Sigmoid colon (tissue), 7 donors: ENCODE data around the gene SLC35A2. TPM values are rescaled to one million over a fixed set of nuclear protein-coding genes. Genes with fewer than 3 reads are reported as not detected.
"Not testable (repeated sequence)": the region's sequence is repeated elsewhere in the genome, so short reads cannot be mapped to it uniquely, and the experiment has no call there.

Experiments
- DNase-seq: peaks from one replicate; pipeline ENCODE4 v3.0.0-alpha.2; 2019
- H3K27ac ChIP-seq, 4 donors: fragments of 200-600 bp; sonication (generic); one replicate each; pipeline ENCODE4 v1.5.1; 2016 to 2019; ENCODE audit warnings: mild to moderate bottlenecking in 1 of 4
- H3K27me3 ChIP-seq, 3 donors: fragments of 200-600 bp; sonication (generic); one replicate each; pipeline ENCODE4 v1.5.1; 2019; ENCODE audit warnings: mild to moderate bottlenecking in 1 of 3
- H3K36me3 ChIP-seq, 4 donors: fragments of 200-600 bp; sonication (generic); one replicate each; pipeline ENCODE4 v1.5.1; 2016 to 2019
- H3K4me1 ChIP-seq, 4 donors: fragments of 200-600 bp; sonication (generic); one replicate each; pipeline ENCODE4 v1.5.1; 2017 to 2019
- H3K4me3 ChIP-seq, 4 donors: fragments of 200-600 bp; sonication (generic); one replicate each; pipeline ENCODE4 v1.5.1; 2017 to 2019; ENCODE audit warnings: mild to moderate bottlenecking in 2 of 4, moderate library complexity in 1 of 4
- H3K9me3 ChIP-seq, 4 donors: fragments of 200-600 bp in 3 of 4; sonication (generic) in 3 of 4; one replicate each; pipeline versions ENCODE4 v1.5.1 to v1.6.1; 2013 to 2019
- EP300 ChIP-seq, 4 donors: sonication (generic); formaldehyde crosslinking; IDR thresholded peaks; one replicate each; pipeline ENCODE4 v1.6.1; 2017; ENCODE audit warnings: antibody characterized with exemption in 4 of 4
- POLR2A ChIP-seq, 2 donors: fragments of 450-650 bp; IDR thresholded peaks; one replicate each; pipeline ENCODE4 v1.6.1; 2016; ENCODE audit warnings: antibody characterized with exemption in 2 of 2, mild to moderate bottlenecking in 2 of 2, moderate library complexity in 2 of 2
- POLR2AphosphoS5 ChIP-seq, 4 donors: sonication (generic); formaldehyde crosslinking; IDR thresholded peaks; one replicate each; pipeline ENCODE4 v1.6.1; 2017; ENCODE audit warnings: antibody characterized with exemption in 4 of 4
- WGBS, 2 donors: extraction: QIAGEN DNeasy Blood & Tissue Kit; methylation state at CpG; one replicate each; pipeline ENCODE4 v1.1.7; 2013; 5-methylcytosine and 5-hydroxymethylcytosine counted together
- intact Hi-C: fragments of 100-400 bp; cut with DNase I; formaldehyde crosslinking; loops from one replicate; pipeline ENCODE4 v1.15.1; 2023
- polyA plus RNA-seq, 3 donors: library from polyadenylated mRNA; stranded (reverse); fragments of 200-250 nt; gene quantifications; one replicate each; pipeline ENCODE4 v1.2.3, GENCODE V29; 2013
- small RNA-seq, 3 donors: library from RNA; depleted of rRNA; stranded (forward); fragments of <200 nt; gene quantifications; one replicate each; pipeline ENCODE3, GENCODE V24; 2016
- total RNA-seq, 4 donors: library from RNA; depleted of rRNA; stranded (reverse); fragments of >200 nt; gene quantifications; one replicate each; pipeline ENCODE4 v1.1.0, GENCODE V29; 2016
- TF ChIP-seq, protein P1 (sequence below), 4 experiments: fragments of 450-650 bp in 3 of 4; fragments of 200-600 bp in 1 of 4; IDR thresholded peaks; one replicate each; pipeline ENCODE4 v1.5.1; 2016 to 2019; ENCODE audit warnings: antibody characterized with exemption in 4 of 4, mild to moderate bottlenecking in 3 of 4, moderate library complexity in 2 of 4
- donor health status: healthy with polysubstance abuse.
- donor health status: Bipolar disorder and iron deficiency.
- donor health status: healthy.

Gene SLC35A2
- total and polyA plus RNA-seq, 7 donors: 5.6 to 43.9 (median 6.4) TPM

DNA sequence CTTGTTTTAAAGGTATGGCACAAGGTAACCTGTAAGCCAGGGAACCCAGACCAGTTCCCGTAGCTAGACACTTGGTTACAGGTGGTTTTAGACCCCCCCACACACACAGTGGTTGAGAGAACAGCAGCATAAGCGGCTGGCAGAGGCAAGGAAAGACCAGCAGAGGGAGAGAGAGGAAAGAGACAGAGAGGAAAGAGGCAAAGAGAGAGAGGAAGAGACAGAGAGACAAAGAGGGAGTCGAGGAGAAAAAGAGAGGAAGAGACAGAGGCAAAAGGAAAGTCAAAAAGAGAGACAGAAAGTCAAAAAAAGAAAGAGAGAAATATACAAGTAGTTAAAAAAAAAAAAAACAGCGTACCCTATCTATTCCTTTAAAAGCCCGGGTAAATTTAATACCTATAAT, 56.5 kb downstream of the SLC35A2 start:
- H3K27ac ChIP-seq: no peak overlapping the region
- TF ChIP-seq, protein P1, sequence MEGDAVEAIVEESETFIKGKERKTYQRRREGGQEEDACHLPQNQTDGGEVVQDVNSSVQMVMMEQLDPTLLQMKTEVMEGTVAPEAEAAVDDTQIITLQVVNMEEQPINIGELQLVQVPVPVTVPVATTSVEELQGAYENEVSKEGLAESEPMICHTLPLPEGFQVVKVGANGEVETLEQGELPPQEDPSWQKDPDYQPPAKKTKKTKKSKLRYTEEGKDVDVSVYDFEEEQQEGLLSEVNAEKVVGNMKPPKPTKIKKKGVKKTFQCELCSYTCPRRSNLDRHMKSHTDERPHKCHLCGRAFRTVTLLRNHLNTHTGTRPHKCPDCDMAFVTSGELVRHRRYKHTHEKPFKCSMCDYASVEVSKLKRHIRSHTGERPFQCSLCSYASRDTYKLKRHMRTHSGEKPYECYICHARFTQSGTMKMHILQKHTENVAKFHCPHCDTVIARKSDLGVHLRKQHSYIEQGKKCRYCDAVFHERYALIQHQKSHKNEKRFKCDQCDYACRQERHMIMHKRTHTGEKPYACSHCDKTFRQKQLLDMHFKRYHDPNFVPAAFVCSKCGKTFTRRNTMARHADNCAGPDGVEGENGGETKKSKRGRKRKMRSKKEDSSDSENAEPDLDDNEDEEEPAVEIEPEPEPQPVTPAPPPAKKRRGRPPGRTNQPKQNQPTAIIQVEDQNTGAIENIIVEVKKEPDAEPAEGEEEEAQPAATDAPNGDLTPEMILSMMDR (IDR thresholded peaks at IDR 0.05): no peak
- TF ChIP-seq EP300 (IDR thresholded peaks at IDR 0.05) (no peak), POLR2AphosphoS5 (IDR thresholded peaks at IDR 0.05) (no peak), POLR2A (IDR thresholded peaks at IDR 0.05) (no peak)
- H3K27me3 ChIP-seq: no peaks in the 10 kb centered on the region
- no peaks in the 10 kb centered on the region for H3K9me3 ChIP-seq
- intact Hi-C loops: no loop called here
- no peak overlapping the region for H3K4me3 ChIP-seq
- 22 to 47% methylated on average over 5 of the region's 5 CpGs for WGBS, 2 donors
- no peaks in the 10 kb centered on the region for H3K4me1 ChIP-seq
- no peaks in the 10 kb centered on the region for H3K36me3 ChIP-seq
- DNase-seq: no peak

DNA sequence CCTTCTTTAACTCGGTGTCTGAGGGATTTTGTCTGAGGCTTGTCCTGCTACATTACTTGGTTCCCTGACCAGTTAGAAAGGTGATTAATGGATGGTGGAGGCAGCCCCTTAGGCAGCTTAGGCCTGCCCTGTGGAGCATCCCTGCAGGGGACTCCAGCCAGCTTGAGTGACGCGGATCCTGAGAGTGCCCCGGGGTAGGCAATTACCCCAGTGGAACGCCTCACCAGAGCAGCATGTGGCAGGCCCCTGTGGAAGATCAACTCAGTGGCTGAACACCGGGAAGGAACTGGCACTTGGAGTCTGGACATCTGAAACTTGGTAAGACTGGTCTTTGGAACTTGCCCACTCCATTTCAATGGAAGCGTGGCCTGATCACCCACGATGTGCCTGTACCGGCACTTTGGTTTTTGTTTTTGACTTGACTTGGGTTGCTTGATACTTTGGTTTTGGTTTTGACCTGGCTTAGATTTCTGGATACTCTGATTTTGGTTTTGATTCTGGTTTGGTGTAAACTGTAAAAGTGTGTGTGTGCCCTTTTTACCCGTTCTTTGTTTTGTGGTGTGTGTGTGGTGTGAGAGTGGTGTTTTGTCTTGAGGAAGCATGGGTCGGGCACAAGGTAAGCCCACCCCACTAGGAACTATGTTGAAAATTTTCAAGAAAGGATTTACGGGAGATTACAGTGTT, 57.2 kb downstream of the SLC35A2 start:
- H3K36me3 ChIP-seq, H3K4me3 ChIP-seq, H3K4me1 ChIP-seq, H3K27ac ChIP-seq, H3K9me3 ChIP-seq, DNase-seq, H3K27me3 ChIP-seq, intact Hi-C loops: not testable (repeated sequence)
- WGBS, 2 donors: 93% methylated on average over 12 of the region's 12 CpGs

DNA sequence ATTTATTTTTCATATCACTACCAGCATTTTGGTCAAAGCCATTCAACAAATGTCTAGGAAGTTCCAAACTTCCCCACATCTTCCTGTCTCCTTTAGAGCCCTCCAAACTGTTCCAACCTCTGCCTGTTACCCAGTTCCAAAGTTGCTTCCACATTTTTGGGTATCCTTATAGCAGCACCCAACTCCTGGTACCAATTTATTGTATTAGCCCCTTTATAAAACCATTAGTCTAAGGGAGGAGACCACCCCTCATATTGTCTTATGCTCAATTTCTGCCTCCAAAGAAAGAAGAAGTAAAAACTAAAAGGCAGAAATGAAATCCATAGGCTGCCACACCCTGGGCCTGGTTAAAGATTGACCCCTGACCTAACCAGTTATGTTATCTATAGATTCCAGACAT, 58.0 kb downstream of the SLC35A2 start:
- H3K4me3 ChIP-seq, H3K9me3 ChIP-seq, H3K27ac ChIP-seq, DNase-seq, H3K4me1 ChIP-seq, intact Hi-C loops, H3K27me3 ChIP-seq, H3K36me3 ChIP-seq: not testable (repeated sequence)

Small RNAs within 50 kb of the gene (small RNA-seq; reads per million reads assigned to genes)
- gene RNU6-722P: 0 reads per million in 3 donors

Other genes with a start within 250 kb of the SLC35A2 start
- 1 to 10 TPM; 3.0 to 6.1 (median 4.7) TPM for gene WAS, start 227.8 kb downstream of the SLC35A2 start, total RNA-seq
- 10 to 100 TPM in 1 of 3 donors, 1 to 10 TPM in 2; 3.0 to 23.5 (median 3.7) TPM for gene WAS, start 227.8 kb downstream of the SLC35A2 start, polyA plus RNA-seq
- gene SUV39H1, start 214.9 kb downstream of the SLC35A2 start, total RNA-seq: 1 to 10 TPM; 3.0 to 4.6 (median 3.7) TPM
- gene SUV39H1, start 214.9 kb downstream of the SLC35A2 start, polyA plus RNA-seq: 1 to 10 TPM; 1.8 to 8.5 (median 2.8) TPM
- not detected for gene GLOD5, start 149.9 kb downstream of the SLC35A2 start, total RNA-seq
- gene GLOD5, start 149.9 kb downstream of the SLC35A2 start, polyA plus RNA-seq: 10 to 100 TPM in 2 of 3 donors, 1 to 10 TPM in 1; 7.5 to 22.7 (median 10.8) TPM
- not detected for gene GATA1, start 125.1 kb downstream of the SLC35A2 start, total RNA-seq
- not detected for gene GATA1, start 125.1 kb downstream of the SLC35A2 start, polyA plus RNA-seq
- gene HDAC6, start 109.6 kb downstream of the SLC35A2 start, total RNA-seq: 100 to 1,000 TPM in 2 of 4 donors, 10 to 100 TPM in 2; 39.6 to 110 (median 78.3) TPM
- gene HDAC6, start 109.6 kb downstream of the SLC35A2 start, polyA plus RNA-seq: 10 to 100 TPM; 22.2 to 69.9 (median 25.2) TPM
- not detected for gene ERAS, start 85.1 kb downstream of the SLC35A2 start, total RNA-seq
- gene ERAS, start 85.1 kb downstream of the SLC35A2 start, polyA plus RNA-seq: under 1 TPM in 1 of 3 donors, not detected in 2; 0.12 TPM
- gene PCSK1N, start 76.0 kb downstream of the SLC35A2 start, total RNA-seq: 10 to 100 TPM in 3 of 4 donors, 1 to 10 TPM in 1; 4.1 to 25.7 (median 21.4) TPM
- gene PCSK1N, start 76.0 kb downstream of the SLC35A2 start, polyA plus RNA-seq: 1 to 10 TPM; 2.3 to 6.9 (median 6.0) TPM
- 10 to 100 TPM; 37.7 to 59.6 (median 45.7) TPM for gene TIMM17B, start 13.9 kb downstream of the SLC35A2 start, total RNA-seq
- 10 to 100 TPM; 38.4 to 63.1 (median 53.4) TPM for gene TIMM17B, start 13.9 kb downstream of the SLC35A2 start, polyA plus RNA-seq
- 100 to 1,000 TPM in 2 of 4 donors, 10 to 100 TPM in 2; 83.1 to 103 (median 94.9) TPM for gene PQBP1, start 13.7 kb downstream of the SLC35A2 start, total RNA-seq
- 10 to 100 TPM; 65.0 to 80.8 (median 77.5) TPM for gene PQBP1, start 13.7 kb downstream of the SLC35A2 start, polyA plus RNA-seq
- 1 to 10 TPM; 2.4 to 6.9 (median 4.4) TPM for gene PIM2, start 7.4 kb upstream of the SLC35A2 start, total RNA-seq
- 10 to 100 TPM in 1 of 3 donors, 1 to 10 TPM in 2; 6.6 to 42.0 (median 6.7) TPM for gene PIM2, start 7.4 kb upstream of the SLC35A2 start, polyA plus RNA-seq
- gene OTUD5, start 46.0 kb upstream of the SLC35A2 start, total RNA-seq: 10 to 100 TPM; 33.6 to 41.4 (median 38.0) TPM
- 10 to 100 TPM; 22.4 to 39.3 (median 24.6) TPM for gene OTUD5, start 46.0 kb upstream of the SLC35A2 start, polyA plus RNA-seq
- gene KCND1, start 60.2 kb upstream of the SLC35A2 start, total RNA-seq: 1 to 10 TPM in 3 of 4 donors, under 1 TPM in 1; 0.95 to 2.5 (median 1.3) TPM
- 1 to 10 TPM in 1 of 3 donors, not detected in 2; 1.7 TPM for gene KCND1, start 60.2 kb upstream of the SLC35A2 start, polyA plus RNA-seq
- 10 to 100 TPM; 19.7 to 63.1 (median 29.7) TPM for gene GRIPAP1, start 90.6 kb upstream of the SLC35A2 start, total RNA-seq
- 10 to 100 TPM; 14.4 to 42.0 (median 18.3) TPM for gene GRIPAP1, start 90.6 kb upstream of the SLC35A2 start, polyA plus RNA-seq
- 10 to 100 TPM; 38.3 to 69.8 (median 56.0) TPM for gene TFE3, start 131.7 kb upstream of the SLC35A2 start, total RNA-seq
- 10 to 100 TPM; 21.0 to 32.6 (median 30.9) TPM for gene TFE3, start 131.7 kb upstream of the SLC35A2 start, polyA plus RNA-seq
- 1 to 10 TPM in 3 of 4 donors, under 1 TPM in 1; 0.71 to 3.9 (median 1.3) TPM for gene CCDC120, start 147.4 kb upstream of the SLC35A2 start, total RNA-seq
- gene CCDC120, start 147.4 kb upstream of the SLC35A2 start, polyA plus RNA-seq: 1 to 10 TPM; 4.2 to 7.6 (median 4.2) TPM
- gene PRAF2, start 162.4 kb upstream of the SLC35A2 start, total RNA-seq: 10 to 100 TPM; 18.2 to 20.2 (median 19.0) TPM
- gene PRAF2, start 162.4 kb upstream of the SLC35A2 start, polyA plus RNA-seq: 10 to 100 TPM in 1 of 3 donors, 1 to 10 TPM in 2; 2.8 to 15.2 (median 8.4) TPM
- gene WDR45, start 168.2 kb upstream of the SLC35A2 start, total RNA-seq: 100 to 1,000 TPM in 1 of 4 donors, 10 to 100 TPM in 3; 78.5 to 102 (median 93.5) TPM
- gene WDR45, start 168.2 kb upstream of the SLC35A2 start, polyA plus RNA-seq: 10 to 100 TPM; 49.5 to 57.1 (median 55.5) TPM
- gene GPKOW, start 212.1 kb upstream of the SLC35A2 start, total RNA-seq: 10 to 100 TPM; 14.4 to 25.0 (median 23.6) TPM
- gene GPKOW, start 212.1 kb upstream of the SLC35A2 start, polyA plus RNA-seq: 10 to 100 TPM; 23.4 to 24.6 (median 24.3) TPM